PC-9 (cell line): ENCODE data around the gene NGEF.

Experiments
- EZH2 ChIP-seq: fragments of 200-600 bp; sonication (generic); IDR thresholded peaks from 2 replicates; pipeline ENCODE4 v1.8.0; 2017; ENCODE audit warnings: antibody characterized with exemption, low read depth
- TF ChIP-seq, protein P1 (sequence below): fragments of 200-600 bp; sonication (generic); conservative IDR thresholded peaks from 2 replicates; pipeline ENCODE4 v1.6.1; 2017; ENCODE audit warnings: mixed run types, antibody characterized with exemption, mild to moderate bottlenecking, moderate library complexity

DNA sequence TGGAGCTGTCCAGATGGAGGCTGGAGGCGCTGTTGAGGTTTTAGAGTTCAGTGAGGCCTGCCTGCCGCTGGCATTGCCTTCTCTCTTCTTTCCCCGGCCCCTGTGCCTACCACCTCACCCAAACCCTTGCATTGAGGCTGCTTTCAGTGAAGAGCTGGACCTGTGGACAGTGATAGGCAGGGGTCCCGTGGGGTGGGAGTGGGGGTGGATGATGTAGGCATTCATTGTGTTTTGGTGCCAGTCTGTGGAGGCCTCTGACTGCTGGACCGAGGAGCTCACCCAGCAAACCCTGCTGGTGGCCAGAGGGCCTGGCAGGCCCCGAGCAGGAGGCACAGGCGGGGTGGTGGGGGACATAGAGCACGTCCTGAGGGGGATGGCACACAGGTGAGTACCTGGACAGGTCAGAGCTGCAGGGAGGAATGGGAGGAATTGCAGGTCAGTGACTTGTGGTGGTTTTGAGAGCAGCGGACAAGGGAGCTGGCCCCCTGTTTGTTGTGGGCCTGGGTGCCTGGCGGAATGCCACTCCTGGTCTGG lies 35.6 kb downstream of the NGEF start:
- no peak for TF ChIP-seq EZH2
- TF ChIP-seq, protein P1, sequence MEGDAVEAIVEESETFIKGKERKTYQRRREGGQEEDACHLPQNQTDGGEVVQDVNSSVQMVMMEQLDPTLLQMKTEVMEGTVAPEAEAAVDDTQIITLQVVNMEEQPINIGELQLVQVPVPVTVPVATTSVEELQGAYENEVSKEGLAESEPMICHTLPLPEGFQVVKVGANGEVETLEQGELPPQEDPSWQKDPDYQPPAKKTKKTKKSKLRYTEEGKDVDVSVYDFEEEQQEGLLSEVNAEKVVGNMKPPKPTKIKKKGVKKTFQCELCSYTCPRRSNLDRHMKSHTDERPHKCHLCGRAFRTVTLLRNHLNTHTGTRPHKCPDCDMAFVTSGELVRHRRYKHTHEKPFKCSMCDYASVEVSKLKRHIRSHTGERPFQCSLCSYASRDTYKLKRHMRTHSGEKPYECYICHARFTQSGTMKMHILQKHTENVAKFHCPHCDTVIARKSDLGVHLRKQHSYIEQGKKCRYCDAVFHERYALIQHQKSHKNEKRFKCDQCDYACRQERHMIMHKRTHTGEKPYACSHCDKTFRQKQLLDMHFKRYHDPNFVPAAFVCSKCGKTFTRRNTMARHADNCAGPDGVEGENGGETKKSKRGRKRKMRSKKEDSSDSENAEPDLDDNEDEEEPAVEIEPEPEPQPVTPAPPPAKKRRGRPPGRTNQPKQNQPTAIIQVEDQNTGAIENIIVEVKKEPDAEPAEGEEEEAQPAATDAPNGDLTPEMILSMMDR: no peak
